HEK293 (cell line): ENCODE data around the gene KLHDC9.

Experiments
- EGR2 ChIP-seq: fragments of 450-650 bp; formaldehyde crosslinking; IDR thresholded peaks from 2 replicates; pipeline ENCODE4 v1.5.1; 2016; ENCODE audit warnings: low read depth, missing biosample characterization, missing genetic modification characterization
- HOXC10 ChIP-seq: sonication (generic); formaldehyde crosslinking; IDR thresholded peaks from 2 replicates; pipeline ENCODE4 v1.8.1; 2023; ENCODE audit warnings: mild to moderate bottlenecking, missing genetic modification reagents
- IKZF3 ChIP-seq: fragments of 450-650 bp; IDR thresholded peaks from 2 replicates; pipeline ENCODE4 v1.5.0; 2018; ENCODE audit warnings: missing biosample characterization, mild to moderate bottlenecking, missing genetic modification characterization, moderate library complexity
- KLF16 ChIP-seq: fragments of 450-650 bp; formaldehyde crosslinking; IDR thresholded peaks from 2 replicates; pipeline ENCODE4 v1.5.1; 2017; ENCODE audit warnings: missing biosample characterization, missing genetic modification characterization
- PATZ1 ChIP-seq: fragments of 450-650 bp; formaldehyde crosslinking; IDR thresholded peaks from 2 replicates; pipeline ENCODE4 v1.5.1; 2016; ENCODE audit warnings: missing biosample characterization, missing genetic modification characterization
- SCRT1 ChIP-seq: fragments of 450-650 bp; formaldehyde crosslinking; IDR thresholded peaks from 2 replicates; pipeline ENCODE4 v1.5.1; 2016; ENCODE audit warnings: missing biosample characterization, missing genetic modification characterization, borderline replicate concordance
- TCF7L2 ChIP-seq: IDR thresholded peaks from 2 replicates; pipeline ENCODE4 v1.6.1; 2011; ENCODE audit warnings: low read depth, mild to moderate bottlenecking, inconsistent platforms, low read length, moderate library complexity, borderline replicate concordance
- ZBTB1 ChIP-seq: fragments of 450-650 bp; formaldehyde crosslinking; IDR thresholded peaks from 2 replicates; pipeline ENCODE4 v1.5.1; 2016; ENCODE audit warnings: missing biosample characterization, missing genetic modification characterization
- ZBTB17 ChIP-seq: fragments of 450-650 bp; formaldehyde crosslinking; IDR thresholded peaks from 2 replicates; pipeline ENCODE4 v1.5.1; 2016; ENCODE audit warnings: missing biosample characterization, missing genetic modification characterization
- ZBTB21 ChIP-seq: fragments of 450-650 bp; formaldehyde crosslinking; IDR thresholded peaks from 2 replicates; pipeline ENCODE4 v1.5.1; 2017; ENCODE audit warnings: missing biosample characterization, missing genetic modification characterization
- ZBTB48 ChIP-seq: fragments of 450-650 bp; formaldehyde crosslinking; IDR thresholded peaks from 2 replicates; pipeline ENCODE4 v1.5.1; 2016; ENCODE audit warnings: missing biosample characterization, missing genetic modification characterization
- ZBTB7A ChIP-seq: fragments of 450-650 bp; formaldehyde crosslinking; IDR thresholded peaks from 2 replicates; pipeline ENCODE4 v1.5.1; 2016; ENCODE audit warnings: low read depth, missing biosample characterization, missing genetic modification characterization
- ZEB2 ChIP-seq: fragments of 450-650 bp; formaldehyde crosslinking; IDR thresholded peaks from 2 replicates; pipeline ENCODE4 v1.5.1; 2016; ENCODE audit warnings: missing biosample characterization, missing genetic modification characterization
- ZFP37 ChIP-seq: fragments of 450-650 bp; formaldehyde crosslinking; IDR thresholded peaks from 2 replicates; pipeline ENCODE4 v1.5.1; 2016; ENCODE audit warnings: missing biosample characterization, missing genetic modification characterization
- ZNF10 ChIP-seq: fragments of 450-650 bp; formaldehyde crosslinking; IDR thresholded peaks from 2 replicates; pipeline ENCODE4 v1.5.1; 2017; ENCODE audit warnings: missing biosample characterization, missing genetic modification characterization
- ZNF157 ChIP-seq: fragments of 450-650 bp; formaldehyde crosslinking; IDR thresholded peaks from 2 replicates; pipeline ENCODE4 v1.5.1; 2016; ENCODE audit warnings: missing biosample characterization, missing genetic modification characterization
- ZNF214 ChIP-seq: fragments of 450-650 bp; formaldehyde crosslinking; IDR thresholded peaks from 2 replicates; pipeline ENCODE4 v1.5.1; 2017; ENCODE audit warnings: missing biosample characterization, mild to moderate bottlenecking, missing genetic modification characterization, borderline replicate concordance
- ZNF223 ChIP-seq: fragments of 450-650 bp; formaldehyde crosslinking; IDR thresholded peaks from 2 replicates; pipeline ENCODE4 v1.5.1; 2016; ENCODE audit warnings: missing biosample characterization, missing genetic modification characterization
- ZNF394 ChIP-seq: fragments of 450-650 bp; formaldehyde crosslinking; IDR thresholded peaks from 2 replicates; pipeline ENCODE4 v1.5.1; 2016; ENCODE audit warnings: missing biosample characterization, missing genetic modification characterization, mild to moderate bottlenecking, moderate library complexity, borderline replicate concordance
- ZNF548 ChIP-seq: fragments of 450-650 bp; formaldehyde crosslinking; IDR thresholded peaks from 2 replicates; pipeline ENCODE4 v1.5.1; 2016; ENCODE audit warnings: missing biosample characterization, missing genetic modification characterization
- ZNF571 ChIP-seq: fragments of 450-650 bp; formaldehyde crosslinking; IDR thresholded peaks from 2 replicates; pipeline ENCODE4 v1.5.0; 2017; ENCODE audit warnings: missing biosample characterization, missing genetic modification characterization
- ZNF768 ChIP-seq: fragments of 450-650 bp; formaldehyde crosslinking; IDR thresholded peaks from 2 replicates; pipeline ENCODE4 v1.5.1; 2018; ENCODE audit warnings: missing biosample characterization, mild to moderate bottlenecking, missing genetic modification characterization
- ZNF776 ChIP-seq: fragments of 450-650 bp; formaldehyde crosslinking; IDR thresholded peaks from 2 replicates; pipeline ENCODE4 v1.5.0; 2017; ENCODE audit warnings: missing biosample characterization, missing genetic modification characterization, borderline replicate concordance
- ZNF785 ChIP-seq: fragments of 450-650 bp; formaldehyde crosslinking; IDR thresholded peaks from 2 replicates; pipeline ENCODE4 v1.5.1; 2016; ENCODE audit warnings: missing biosample characterization, missing genetic modification characterization
- ZNF791 ChIP-seq: fragments of 450-650 bp; formaldehyde crosslinking; IDR thresholded peaks from 2 replicates; pipeline ENCODE4 v1.5.1; 2016; ENCODE audit warnings: missing biosample characterization, missing genetic modification characterization
- ZNF792 ChIP-seq: fragments of 450-650 bp; formaldehyde crosslinking; IDR thresholded peaks from 2 replicates; pipeline ENCODE4 v1.5.1; 2016; ENCODE audit warnings: missing biosample characterization, missing genetic modification characterization
- ZNF830 ChIP-seq: fragments of 450-650 bp; IDR thresholded peaks from 2 replicates; pipeline ENCODE4 v1.5.0; 2018; ENCODE audit warnings: missing biosample characterization, missing genetic modification characterization, low read depth, mild to moderate bottlenecking, moderate library complexity
- TF ChIP-seq, protein P1 (sequence below): fragments of 450-650 bp; formaldehyde crosslinking; IDR thresholded peaks from 2 replicates; pipeline ENCODE4 v1.5.1; 2016; ENCODE audit warnings: missing biosample characterization, missing genetic modification characterization
- TF ChIP-seq, protein P2 (sequence below): fragments of 450-650 bp; formaldehyde crosslinking; IDR thresholded peaks from 2 replicates; pipeline ENCODE4 v1.5.1; 2016; ENCODE audit warnings: missing biosample characterization, missing genetic modification characterization
- TF ChIP-seq, protein P3 (sequence below): fragments of 450-650 bp; formaldehyde crosslinking; IDR thresholded peaks from 2 replicates; pipeline ENCODE4 v1.5.1; 2016; ENCODE audit warnings: missing biosample characterization, missing genetic modification characterization, borderline replicate concordance

Gene KLHDC9

GRCh38 chr1:161074676-161075368, 23.3 kb upstream of the KLHDC9 start (continued):
- TF ChIP-seq, protein P1, sequence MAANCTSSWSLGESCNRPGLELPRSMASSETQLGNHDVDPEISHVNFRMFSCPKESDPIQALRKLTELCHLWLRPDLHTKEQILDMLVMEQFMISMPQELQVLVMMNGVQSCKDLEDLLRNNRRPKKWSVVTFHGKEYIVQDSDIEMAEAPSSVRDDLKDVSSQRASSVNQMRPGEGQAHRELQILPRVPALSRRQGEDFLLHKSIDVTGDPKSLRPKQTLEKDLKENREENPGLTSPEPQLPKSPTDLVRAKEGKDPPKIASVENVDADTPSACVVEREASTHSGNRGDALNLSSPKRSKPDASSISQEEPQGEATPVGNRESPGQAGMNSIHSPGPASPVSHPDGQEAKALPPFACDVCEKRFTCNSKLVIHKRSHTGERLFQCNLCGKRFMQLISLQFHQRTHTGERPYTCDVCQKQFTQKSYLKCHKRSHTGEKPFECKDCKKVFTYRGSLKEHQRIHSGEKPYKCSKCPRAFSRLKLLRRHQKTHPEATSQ (tag by site-specific recombination) = no peak
- TF ChIP-seq ZBTB1 (tag by site-specific recombination) (no peak), ZNF394 (tag by site-specific recombination) (peak; percentile 22; the same call in 1 of the 2 replicates), ZNF791 (no peak), ZFP37 (tag by site-specific recombination) (no peak), PATZ1 (tag by site-specific recombination) (no peak), ZNF223 (tag by site-specific recombination) (no peak), KLF16 (tag by site-specific recombination) (no peak), ZNF776 (tag by site-specific recombination) (no peak), ZNF548 (no peak), ZNF785 (tag by site-specific recombination) (0 out of 2 replicates have a peak, but pooled peaks have one; percentile 23), ZNF10 (tag by site-specific recombination) (no peak), EGR2 (tag by site-specific recombination) (peak; percentile 12; the same call in 1 of the 2 replicates), ZBTB7A (tag by site-specific recombination) (no peak), ZNF768 (tag by site-specific recombination) (no peak), ZEB2 (no peak), ZNF792 (no peak), ZBTB48 (no peak), ZNF157 (tag by site-specific recombination) (no peak), ZNF830 (tag by site-specific recombination) (no peak), SCRT1 (tag by site-specific recombination) (no peak), IKZF3 (tag by site-specific recombination) (no peak), ZNF571 (tag by site-specific recombination) (0 out of 2 replicates have a peak, but pooled peaks have one; percentile 34), TCF7L2 (no peak), ZBTB17 (no peak), ZNF214 (tag by site-specific recombination) (no peak), ZBTB21 (tag by site-specific recombination) (0 out of 2 replicates have a peak, but pooled peaks have one; percentile 19), HOXC10 (CRISPR knock-in tag) (no peak)
- TF ChIP-seq, protein P2, sequence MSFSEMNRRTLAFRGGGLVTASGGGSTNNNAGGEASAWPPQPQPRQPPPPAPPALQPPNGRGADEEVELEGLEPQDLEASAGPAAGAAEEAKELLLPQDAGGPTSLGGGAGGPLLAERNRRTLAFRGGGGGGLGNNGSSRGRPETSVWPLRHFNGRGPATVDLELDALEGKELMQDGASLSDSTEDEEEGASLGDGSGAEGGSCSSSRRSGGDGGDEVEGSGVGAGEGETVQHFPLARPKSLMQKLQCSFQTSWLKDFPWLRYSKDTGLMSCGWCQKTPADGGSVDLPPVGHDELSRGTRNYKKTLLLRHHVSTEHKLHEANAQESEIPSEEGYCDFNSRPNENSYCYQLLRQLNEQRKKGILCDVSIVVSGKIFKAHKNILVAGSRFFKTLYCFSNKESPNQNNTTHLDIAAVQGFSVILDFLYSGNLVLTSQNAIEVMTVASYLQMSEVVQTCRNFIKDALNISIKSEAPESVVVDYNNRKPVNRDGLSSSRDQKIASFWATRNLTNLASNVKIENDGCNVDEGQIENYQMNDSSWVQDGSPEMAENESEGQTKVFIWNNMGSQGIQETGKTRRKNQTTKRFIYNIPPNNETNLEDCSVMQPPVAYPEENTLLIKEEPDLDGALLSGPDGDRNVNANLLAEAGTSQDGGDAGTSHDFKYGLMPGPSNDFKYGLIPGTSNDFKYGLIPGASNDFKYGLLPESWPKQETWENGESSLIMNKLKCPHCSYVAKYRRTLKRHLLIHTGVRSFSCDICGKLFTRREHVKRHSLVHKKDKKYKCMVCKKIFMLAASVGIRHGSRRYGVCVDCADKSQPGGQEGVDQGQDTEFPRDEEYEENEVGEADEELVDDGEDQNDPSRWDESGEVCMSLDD = no peak
- TF ChIP-seq, protein P3, sequence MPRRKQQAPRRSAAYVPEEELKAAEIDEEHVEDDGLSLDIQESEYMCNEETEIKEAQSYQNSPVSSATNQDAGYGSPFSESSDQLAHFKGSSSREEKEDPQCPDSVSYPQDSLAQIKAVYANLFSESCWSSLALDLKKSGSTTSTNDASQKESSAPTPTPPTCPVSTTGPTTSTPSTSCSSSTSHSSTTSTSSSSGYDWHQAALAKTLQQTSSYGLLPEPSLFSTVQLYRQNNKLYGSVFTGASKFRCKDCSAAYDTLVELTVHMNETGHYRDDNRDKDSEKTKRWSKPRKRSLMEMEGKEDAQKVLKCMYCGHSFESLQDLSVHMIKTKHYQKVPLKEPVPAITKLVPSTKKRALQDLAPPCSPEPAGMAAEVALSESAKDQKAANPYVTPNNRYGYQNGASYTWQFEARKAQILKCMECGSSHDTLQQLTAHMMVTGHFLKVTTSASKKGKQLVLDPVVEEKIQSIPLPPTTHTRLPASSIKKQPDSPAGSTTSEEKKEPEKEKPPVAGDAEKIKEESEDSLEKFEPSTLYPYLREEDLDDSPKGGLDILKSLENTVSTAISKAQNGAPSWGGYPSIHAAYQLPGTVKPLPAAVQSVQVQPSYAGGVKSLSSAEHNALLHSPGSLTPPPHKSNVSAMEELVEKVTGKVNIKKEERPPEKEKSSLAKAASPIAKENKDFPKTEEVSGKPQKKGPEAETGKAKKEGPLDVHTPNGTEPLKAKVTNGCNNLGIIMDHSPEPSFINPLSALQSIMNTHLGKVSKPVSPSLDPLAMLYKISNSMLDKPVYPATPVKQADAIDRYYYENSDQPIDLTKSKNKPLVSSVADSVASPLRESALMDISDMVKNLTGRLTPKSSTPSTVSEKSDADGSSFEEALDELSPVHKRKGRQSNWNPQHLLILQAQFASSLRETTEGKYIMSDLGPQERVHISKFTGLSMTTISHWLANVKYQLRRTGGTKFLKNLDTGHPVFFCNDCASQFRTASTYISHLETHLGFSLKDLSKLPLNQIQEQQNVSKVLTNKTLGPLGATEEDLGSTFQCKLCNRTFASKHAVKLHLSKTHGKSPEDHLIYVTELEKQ (tag by site-specific recombination) = no peak
